ENCODE results near the gene FGG.

The FGG gene

GRCh38 chr4:154579927-154580326 is 32.5 kb downstream of the FGG start:
- Histone ChIP-seq H3K27ac (ENCODE audit: low read length) (no peak overlapping the region), H3K4me3 (ENCODE audit: low read depth in 1 of 2, low read length in 2 of 2) (no peak overlapping the region), H3K27me3 (ENCODE audit: low read depth, low read length) (no peaks in the 10 kb centered on the region), H3K4me1 (ENCODE audit: control insufficient read depth in 1 of 2, insufficient read depth in 2 of 2, low read length in 2 of 2) (no peaks in the 10 kb centered on the region), H3K9me3 (ENCODE audit: control insufficient read depth in 1 of 2, low read length in 2 of 2) (no peaks in the 10 kb centered on the region), H3K36me3 (ENCODE audit: control insufficient read depth in 1 of 2, insufficient read depth in 2 of 2, low read length in 2 of 2) (no peaks in the 10 kb centered on the region)

- no peaks in the 10 kb centered on the region for H3K4me1 ChIP-seq (ENCODE audit: control insufficient read depth in 1 of 2, insufficient read depth in 2 of 2, low read length in 2 of 2)
- no peak overlapping the region for H3K27ac ChIP-seq (ENCODE audit: low read length)
- no peaks in the 10 kb centered on the region for H3K9me3 ChIP-seq (ENCODE audit: control insufficient read depth in 1 of 2, low read length in 2 of 2)
- H3K36me3 ChIP-seq (ENCODE audit: control insufficient read depth in 1 of 2, insufficient read depth in 2 of 2, low read length in 2 of 2), result no peaks in the 10 kb centered on the region
- no peaks in the 10 kb centered on the region for H3K27me3 ChIP-seq (ENCODE audit: low read depth, low read length)
- H3K4me3 ChIP-seq (ENCODE audit: low read depth in 1 of 2, low read length in 2 of 2), result no peak overlapping the region
Measured at GRCh38 chr4:154578919-154579318, 33.5 kb downstream of the FGG start.

- Histone ChIP-seq H3K4me1 (ENCODE audit: control insufficient read depth in 1 of 2, insufficient read depth in 2 of 2, low read length in 2 of 2) (no peaks in the 10 kb centered on the region), H3K4me3 (ENCODE audit: low read depth in 1 of 2, low read length in 2 of 2) (no peak overlapping the region), H3K27me3 (ENCODE audit: low read depth, low read length) (peaks cover 4% of the 10 kb centered on the region), H3K27ac (ENCODE audit: low read length) (no peak overlapping the region), H3K9me3 (ENCODE audit: control insufficient read depth in 1 of 2, low read length in 2 of 2) (no peaks in the 10 kb centered on the region), H3K36me3 (ENCODE audit: control insufficient read depth in 1 of 2, insufficient read depth in 2 of 2, low read length in 2 of 2) (no peaks in the 10 kb centered on the region)
Measured at GRCh38 chr4:154577324-154577723, 35.1 kb downstream of the FGG start.

GRCh38 chr4:154574311-154574710 is 38.1 kb downstream of the FGG start:
- H3K27me3 ChIP-seq (ENCODE audit: low read depth, low read length), result peaks cover 4% of the 10 kb centered on the region
- H3K9me3 ChIP-seq (ENCODE audit: control insufficient read depth in 1 of 2, low read length in 2 of 2), result no peaks in the 10 kb centered on the region
- H3K4me3 ChIP-seq (ENCODE audit: low read depth in 1 of 2, low read length in 2 of 2), result no peak overlapping the region
- H3K27ac ChIP-seq (ENCODE audit: low read length), result no peak overlapping the region
- no peaks in the 10 kb centered on the region for H3K4me1 ChIP-seq (ENCODE audit: control insufficient read depth in 1 of 2, insufficient read depth in 2 of 2, low read length in 2 of 2)
- no peaks in the 10 kb centered on the region for H3K36me3 ChIP-seq (ENCODE audit: control insufficient read depth in 1 of 2, insufficient read depth in 2 of 2, low read length in 2 of 2)

- no peaks in the 10 kb centered on the region for H3K4me1 ChIP-seq (ENCODE audit: control insufficient read depth in 1 of 2, insufficient read depth in 2 of 2, low read length in 2 of 2)
- H3K36me3 ChIP-seq (ENCODE audit: control insufficient read depth in 1 of 2, insufficient read depth in 2 of 2, low read length in 2 of 2), result no peaks in the 10 kb centered on the region
- no peak overlapping the region for H3K27ac ChIP-seq (ENCODE audit: low read length)
- no peak overlapping the region for H3K4me3 ChIP-seq (ENCODE audit: low read depth in 1 of 2, low read length in 2 of 2)
- H3K27me3 ChIP-seq (ENCODE audit: low read depth, low read length), result peaks cover 4% of the 10 kb centered on the region
- H3K9me3 ChIP-seq (ENCODE audit: control insufficient read depth in 1 of 2, low read length in 2 of 2), result no peaks in the 10 kb centered on the region
Measured at GRCh38 chr4:154573190-154573870, 39.1 kb downstream of the FGG start.

- H3K36me3 ChIP-seq (ENCODE audit: control insufficient read depth in 1 of 2, insufficient read depth in 2 of 2, low read length in 2 of 2), result no peaks in the 10 kb centered on the region
Measured at GRCh38 chr4:154569584-154569983, 42.9 kb downstream of the FGG start.

GRCh38 chr4:154569028-154569427 is 43.4 kb downstream of the FGG start:
- Histone ChIP-seq H3K9me3 (ENCODE audit: control insufficient read depth in 1 of 2, low read length in 2 of 2) (no peaks in the 10 kb centered on the region), H3K27ac (ENCODE audit: low read length) (no peak overlapping the region), H3K27me3 (ENCODE audit: low read depth, low read length) (peaks cover 4% of the 10 kb centered on the region), H3K36me3 (ENCODE audit: control insufficient read depth in 1 of 2, insufficient read depth in 2 of 2, low read length in 2 of 2) (no peaks in the 10 kb centered on the region), H3K4me3 (ENCODE audit: low read depth in 1 of 2, low read length in 2 of 2) (no peak overlapping the region), H3K4me1 (ENCODE audit: control insufficient read depth in 1 of 2, insufficient read depth in 2 of 2, low read length in 2 of 2) (no peaks in the 10 kb centered on the region)

More at GRCh38 chr4:154569584-154569983, 42.9 kb downstream of the FGG start:
- Histone ChIP-seq H3K27me3 (ENCODE audit: low read depth, low read length) (peaks cover 4% of the 10 kb centered on the region), H3K4me3 (ENCODE audit: low read depth in 1 of 2, low read length in 2 of 2) (no peak overlapping the region), H3K27ac (ENCODE audit: low read length) (no peak overlapping the region), H3K4me1 (ENCODE audit: control insufficient read depth in 1 of 2, insufficient read depth in 2 of 2, low read length in 2 of 2) (no peaks in the 10 kb centered on the region), H3K9me3 (ENCODE audit: control insufficient read depth in 1 of 2, low read length in 2 of 2) (no peaks in the 10 kb centered on the region)

GRCh38 chr4:154566639-154567204 is 45.7 kb downstream of the FGG start:
- Histone ChIP-seq H3K27me3 (ENCODE audit: low read depth, low read length) (no peaks in the 10 kb centered on the region), H3K4me1 (ENCODE audit: control insufficient read depth in 1 of 2, insufficient read depth in 2 of 2, low read length in 2 of 2) (no peaks in the 10 kb centered on the region), H3K36me3 (ENCODE audit: control insufficient read depth in 1 of 2, insufficient read depth in 2 of 2, low read length in 2 of 2) (no peaks in the 10 kb centered on the region), H3K9me3 (ENCODE audit: control insufficient read depth in 1 of 2, low read length in 2 of 2) (no peaks in the 10 kb centered on the region), H3K4me3 (ENCODE audit: low read depth in 1 of 2, low read length in 2 of 2) (no peak overlapping the region), H3K27ac (ENCODE audit: low read length) (no peak overlapping the region)

- Histone ChIP-seq H3K9me3 (ENCODE audit: control insufficient read depth in 1 of 2, low read length in 2 of 2) (no peaks in the 10 kb centered on the region), H3K4me3 (ENCODE audit: low read depth in 1 of 2, low read length in 2 of 2) (no peak overlapping the region), H3K27ac (ENCODE audit: low read length) (no peak overlapping the region), H3K4me1 (ENCODE audit: control insufficient read depth in 1 of 2, insufficient read depth in 2 of 2, low read length in 2 of 2) (no peaks in the 10 kb centered on the region), H3K27me3 (ENCODE audit: low read depth, low read length) (no peaks in the 10 kb centered on the region), H3K36me3 (ENCODE audit: control insufficient read depth in 1 of 2, insufficient read depth in 2 of 2, low read length in 2 of 2) (no peaks in the 10 kb centered on the region)
Measured at GRCh38 chr4:154565704-154566103, 46.8 kb downstream of the FGG start.

- Histone ChIP-seq H3K27me3 (ENCODE audit: low read depth, low read length) (no peaks in the 10 kb centered on the region), H3K9me3 (ENCODE audit: control insufficient read depth in 1 of 2, low read length in 2 of 2) (no peaks in the 10 kb centered on the region), H3K27ac (ENCODE audit: low read length) (no peak overlapping the region), H3K4me1 (ENCODE audit: control insufficient read depth in 1 of 2, insufficient read depth in 2 of 2, low read length in 2 of 2) (no peaks in the 10 kb centered on the region), H3K4me3 (ENCODE audit: low read depth in 1 of 2, low read length in 2 of 2) (no peak overlapping the region), H3K36me3 (ENCODE audit: control insufficient read depth in 1 of 2, insufficient read depth in 2 of 2, low read length in 2 of 2) (no peaks in the 10 kb centered on the region)
Measured at GRCh38 chr4:154564311-154564710, 48.1 kb downstream of the FGG start.

- no peaks in the 10 kb centered on the region for H3K27me3 ChIP-seq (ENCODE audit: low read depth, low read length)
- no peak within 1 kb of the TSS for H3K27ac ChIP-seq (ENCODE audit: low read length)
- H3K4me1 ChIP-seq (ENCODE audit: control insufficient read depth in 1 of 2, insufficient read depth in 2 of 2, low read length in 2 of 2), result no peaks in the 10 kb centered on the region
- H3K4me3 ChIP-seq (ENCODE audit: low read depth in 1 of 2, low read length in 2 of 2), result no peak within 1 kb of the TSS
- H3K36me3 ChIP-seq (ENCODE audit: control insufficient read depth in 1 of 2, insufficient read depth in 2 of 2, low read length in 2 of 2), result no peaks in the 10 kb centered on the region
- H3K9me3 ChIP-seq (ENCODE audit: control insufficient read depth in 1 of 2, low read length in 2 of 2), result no peaks in the 10 kb centered on the region
Measured at GRCh38 chr4:154562697-154563254, 49.7 kb downstream of the FGG start, which contains the start of gene FGB. FGB (plus strand) TSS chr4:154563011; CDS start chr4:154563019, 8 bp downstream.

Data from muscle layer of duodenum (tissue), 2 donors.